Tibial nerve (tissue), 3 donors: ENCODE measurements around the gene AUTS2.

Experiments used
- CTCF ChIP-seq, 5 experiments: fragments of 200-600 bp in 3 of 5; fragments of 450-650 bp in 2 of 5; sonication (generic) in 3 of 5; IDR thresholded peaks; one replicate each; pipeline ENCODE4 v1.5.1; 2016 to 2019; ENCODE audit warnings: antibody characterized with exemption in 5 of 5, mild to moderate bottlenecking in 3 of 5, moderate library complexity in 2 of 5
- POLR2A ChIP-seq, 2 donors: fragments of 450-650 bp; IDR thresholded peaks; one replicate each; pipeline ENCODE4 v1.6.1; 2017; ENCODE audit warnings: antibody characterized with exemption in 2 of 2, mild to moderate bottlenecking in 2 of 2, moderate library complexity in 2 of 2

GRCh38 chr7:70410134-70410750 is 812.0 kb downstream of the AUTS2 start:
- no peak for TF ChIP-seq CTCF (IDR thresholded peaks at IDR 0.05)
- no peak for TF ChIP-seq POLR2A (IDR thresholded peaks at IDR 0.05)
